NCI-H146 treated with DMSO at 0.1 percent for 48 hours (cell line): Measurements from ENCODE around the gene CARD11.

Source experiments
- DNase-seq: peaks from one replicate; lab custom pipeline; 2025; ENCODE audit not compliant: unreplicated experiment; lab: John Stamatoyannopoulos, UW

CARD11 gene

DNA sequence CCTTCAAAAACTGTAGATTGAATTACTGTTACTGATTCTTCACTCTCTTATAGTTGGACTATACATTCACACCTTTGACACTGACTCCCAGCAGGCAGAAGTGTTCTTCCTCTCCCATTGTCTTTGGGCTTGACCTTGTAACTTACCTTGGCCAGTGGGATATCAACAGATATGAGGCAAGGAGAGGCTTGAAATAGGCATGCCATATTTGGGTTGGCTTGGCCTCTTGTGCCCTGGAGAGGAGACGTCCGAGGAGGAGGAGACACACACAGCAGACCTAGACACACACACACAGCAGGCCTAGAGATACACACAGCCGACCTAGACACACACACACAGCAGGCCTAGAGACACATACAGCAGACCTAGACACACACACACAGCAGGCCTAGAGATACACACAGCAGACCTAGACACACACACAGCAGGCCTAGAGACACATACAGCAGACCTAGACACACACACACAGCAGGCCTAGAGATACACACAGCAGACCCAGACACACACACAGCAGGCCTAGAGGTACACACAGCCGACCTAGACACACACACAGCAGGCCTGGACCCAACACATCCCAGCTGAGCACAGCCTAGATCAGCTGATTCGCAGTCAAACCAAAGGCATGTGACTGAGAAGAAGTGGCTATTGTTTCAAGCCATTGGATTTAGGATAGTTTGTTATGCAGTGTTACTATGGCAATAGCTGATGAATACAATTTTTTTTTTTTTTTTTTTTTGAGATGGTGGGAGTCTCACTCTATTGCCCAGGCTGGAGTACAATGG lies 187.1 kb downstream of the CARD11 start:
- DNase-seq: no peak
